HepG2 (cell line): ENCODE measurements around the gene LITAF.

Experiments used
- EZH2 ChIP-seq: conservative IDR thresholded peaks from 2 replicates; pipeline ENCODE4 v1.6.1; 2012; ENCODE audit warnings: mild to moderate bottlenecking, low read depth, low read length, moderate library complexity
- HDAC2 ChIP-seq: sonication (generic); formaldehyde crosslinking; IDR thresholded peaks from 2 replicates; pipeline ENCODE4 v1.4.0; 2020; ENCODE audit warnings: missing genetic modification reagents
- NR2C2 ChIP-seq: sonication (generic); formaldehyde crosslinking; IDR thresholded peaks from 2 replicates; pipeline ENCODE4 v1.4.0; 2020; ENCODE audit warnings: missing genetic modification reagents, mild to moderate bottlenecking, moderate library complexity, borderline replicate concordance
- POLR2AphosphoS2 ChIP-seq: IDR thresholded peaks from 2 replicates; pipeline ENCODE4 v1.6.1; 2011; ENCODE audit warnings: low read depth, low read length, improper control_type of control experiment
- POLR2AphosphoS5 ChIP-seq: IDR thresholded peaks from 2 replicates; pipeline ENCODE4 v1.6.1; 2012; ENCODE audit warnings: low read depth, low read length
- PRDM15 ChIP-seq: sonication (generic); formaldehyde crosslinking; IDR thresholded peaks from 2 replicates; pipeline ENCODE4 v1.4.0; 2020; ENCODE audit warnings: missing genetic modification reagents
- TAF1 ChIP-seq: sonication (generic); formaldehyde crosslinking; IDR thresholded peaks from 2 replicates; pipeline ENCODE4 v1.4.0; 2020; ENCODE audit warnings: missing genetic modification reagents
- ZNF274 ChIP-seq: sonication (generic); formaldehyde crosslinking; IDR thresholded peaks from 2 replicates; pipeline ENCODE4 v1.5.1; 2020; ENCODE audit warnings: mild to moderate bottlenecking, missing genetic modification reagents
- ZNF598 ChIP-seq: sonication (generic); formaldehyde crosslinking; IDR thresholded peaks from 2 replicates; pipeline ENCODE4 v1.5.1; 2020; ENCODE audit warnings: mild to moderate bottlenecking, missing genetic modification reagents, borderline replicate concordance
- ZNF768 ChIP-seq: sonication (generic); formaldehyde crosslinking; IDR thresholded peaks from 2 replicates; pipeline ENCODE4 v1.4.0; 2020; ENCODE audit warnings: missing genetic modification reagents
- TF ChIP-seq, protein P1 (sequence below): sonication (generic); formaldehyde crosslinking; IDR thresholded peaks from 2 replicates; pipeline ENCODE4 v1.5.0; 2020; ENCODE audit warnings: mild to moderate bottlenecking, missing genetic modification reagents, moderate library complexity

- TF ChIP-seq PRDM15 (CRISPR knock-in tag) = no peak
- TF ChIP-seq, protein P1, sequence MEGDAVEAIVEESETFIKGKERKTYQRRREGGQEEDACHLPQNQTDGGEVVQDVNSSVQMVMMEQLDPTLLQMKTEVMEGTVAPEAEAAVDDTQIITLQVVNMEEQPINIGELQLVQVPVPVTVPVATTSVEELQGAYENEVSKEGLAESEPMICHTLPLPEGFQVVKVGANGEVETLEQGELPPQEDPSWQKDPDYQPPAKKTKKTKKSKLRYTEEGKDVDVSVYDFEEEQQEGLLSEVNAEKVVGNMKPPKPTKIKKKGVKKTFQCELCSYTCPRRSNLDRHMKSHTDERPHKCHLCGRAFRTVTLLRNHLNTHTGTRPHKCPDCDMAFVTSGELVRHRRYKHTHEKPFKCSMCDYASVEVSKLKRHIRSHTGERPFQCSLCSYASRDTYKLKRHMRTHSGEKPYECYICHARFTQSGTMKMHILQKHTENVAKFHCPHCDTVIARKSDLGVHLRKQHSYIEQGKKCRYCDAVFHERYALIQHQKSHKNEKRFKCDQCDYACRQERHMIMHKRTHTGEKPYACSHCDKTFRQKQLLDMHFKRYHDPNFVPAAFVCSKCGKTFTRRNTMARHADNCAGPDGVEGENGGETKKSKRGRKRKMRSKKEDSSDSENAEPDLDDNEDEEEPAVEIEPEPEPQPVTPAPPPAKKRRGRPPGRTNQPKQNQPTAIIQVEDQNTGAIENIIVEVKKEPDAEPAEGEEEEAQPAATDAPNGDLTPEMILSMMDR = no peak
- TF ChIP-seq NR2C2 = no peak
- no peak for TF ChIP-seq ZNF598 (CRISPR knock-in tag)
- TF ChIP-seq HDAC2 = no peak
- TF ChIP-seq POLR2AphosphoS2 = no peak
- no peak for TF ChIP-seq TAF1
- no peak for TF ChIP-seq ZNF768
- no peak for TF ChIP-seq POLR2AphosphoS5
- no peak for TF ChIP-seq EZH2
- no peak for TF ChIP-seq ZNF274 (CRISPR knock-in tag)
Observed at GRCh38 chr16:11583889-11584565, 2.7 kb downstream of the LITAF start.
